Heart right ventricle (tissue), 16 donors: ENCODE data around the gene RASGEF1C. TPM values are rescaled to one million over a fixed set of nuclear protein-coding genes. Genes with fewer than 3 reads are reported as not detected.

Experiments
- ATAC-seq, 8 donors: fragments of 200-7000 bp; cut with Tn5 transposase; one replicate each; pipeline ENCODE4 v1.9.1; 2020; ENCODE audit warnings: mild to moderate bottlenecking in 8 of 8, moderate library complexity in 8 of 8, moderate number of reproducible peaks in 1 of 8
- DNase-seq, 2 donors: peaks; one replicate each; pipeline ENCODE4 v3.0.0-alpha.2; 2020
- H3K27ac ChIP-seq, 10 donors: fragments of 200-600 bp; sonication (generic) in 2 of 10; one replicate each; pipeline versions ENCODE4 v1.5.0 to v1.8.0; 2020 to 2022; ENCODE audit warnings: mild to moderate bottlenecking in 3 of 10
- H3K27me3 ChIP-seq, 7 donors: fragments of 200-600 bp; one replicate each; pipeline ENCODE4 v1.8.0; 2021 to 2022; ENCODE audit warnings: mild to moderate bottlenecking in 2 of 7
- H3K36me3 ChIP-seq, 9 donors: fragments of 200-600 bp; sonication (generic) in 1 of 9; one replicate each; pipeline versions ENCODE4 v1.5.0 to v1.8.0; 2020 to 2022; ENCODE audit warnings: mild to moderate bottlenecking in 2 of 9
- H3K4me1 ChIP-seq, 9 donors: fragments of 200-600 bp; sonication (generic) in 1 of 9; one replicate each; pipeline versions ENCODE4 v1.5.0 to v1.8.0; 2020 to 2022; ENCODE audit warnings: mild to moderate bottlenecking in 4 of 9
- H3K4me3 ChIP-seq, 10 donors: fragments of 200-600 bp; sonication (generic) in 2 of 10; one replicate each; pipeline versions ENCODE4 v1.5.0 to v1.8.0; 2020 to 2022; ENCODE audit warnings: mild to moderate bottlenecking in 7 of 10, moderate library complexity in 2 of 10
- H3K9me3 ChIP-seq, 11 donors: fragments of 200-600 bp in 10 of 11; sonication (generic) in 2 of 11; one replicate each; pipeline versions ENCODE4 v1.5.0 to v1.8.0; 2013 to 2022; ENCODE audit warnings: mild to moderate bottlenecking in 2 of 11, control low read depth in 1 of 11, moderate library complexity in 1 of 11
- WGBS, 2 donors: extraction: QIAGEN DNeasy Blood & Tissue Kit; methylation state at CpG; one replicate each; pipeline ENCODE4 v1.1.7; 2013; ENCODE audit warnings: inconsistent platforms in 1 of 2; 5-methylcytosine and 5-hydroxymethylcytosine counted together
- intact Hi-C, 10 donors: fragments of 100-400 bp; cut with DNase I; formaldehyde crosslinking; loops; one replicate each; pipeline versions ENCODE4 v1.11.1 to v1.14.2; 2022
- polyA plus RNA-seq, 2 donors: library from polyadenylated mRNA; stranded (reverse); fragments of 200-250 nt; gene quantifications; one replicate each; pipeline ENCODE4 v1.2.3, GENCODE V29; 2013
- total RNA-seq, 10 donors: library from RNA; stranded (reverse); fragmentation: NEBNext Ultra II Directional in 3 of 10; extraction: Animal tissue kit (Norgen Biotek cat#: 25700) in 3 of 10; gene quantifications; one replicate each; pipeline versions ENCODE4 v1.2.1 to v1.2.4, GENCODE V29; 2021 to 2023
- TF ChIP-seq, protein P1 (sequence below), 9 donors: fragments of 200-600 bp; sonication (generic) in 2 of 9; IDR thresholded peaks; one replicate each; pipeline versions ENCODE4 v1.5.0 to v1.8.0; 2021 to 2022; ENCODE audit warnings: antibody characterized with exemption in 9 of 9, mild to moderate bottlenecking in 5 of 9, moderate library complexity in 1 of 9
- donor health status: Arrhythmogenic right ventricular cardiomyopathy.
- donor health status: ischemic (EF 13 %, LVEDD 7.1; RV severe dilation, severe dysfunction).
- donor health status: healthy with polysubstance abuse.
- donor health status: DM: no; HTN: yes; CAD: no.
- donor health status: DM: no; HTN: no; CAD: no.
- donor health status: ischemic (EF 25% LVEDD 6.9; RV normal size, moderate dysfunction).
- donor health status: ischemic (EF 25% LVEDD 5.7; RV mildly dilated, moderate dysfunction).
- donor health status: healthy.
- donor health status: DM: yes; HTN: yes; CAD: no.
- donor health status: Ischemic cardiomyopathy.
- donor health status: ischemic (EF 35%, LVEDD 5.7; RV mildly dilated, moderate dysfunction).
- donor health status: nonischemic (EF 11% LVEDD 7.7; RV severe dilation, severe dysfunction).
- donor health status: DM: yes; HTN: yes; CAD: no.
- donor health status: PGD.
- donor health status: ischemic (EF 29% LVEDD 5.4; RV normal size, mild dysfunction).
- donor health status: nonischemic (EF 23%, LVEDD 6.1; RV moderate dilation, normal function).

The RASGEF1C gene
- total and polyA plus RNA-seq, 12 donors = 0.17 to 0.59 (median 0.26) TPM; not detected in 6

DNA sequence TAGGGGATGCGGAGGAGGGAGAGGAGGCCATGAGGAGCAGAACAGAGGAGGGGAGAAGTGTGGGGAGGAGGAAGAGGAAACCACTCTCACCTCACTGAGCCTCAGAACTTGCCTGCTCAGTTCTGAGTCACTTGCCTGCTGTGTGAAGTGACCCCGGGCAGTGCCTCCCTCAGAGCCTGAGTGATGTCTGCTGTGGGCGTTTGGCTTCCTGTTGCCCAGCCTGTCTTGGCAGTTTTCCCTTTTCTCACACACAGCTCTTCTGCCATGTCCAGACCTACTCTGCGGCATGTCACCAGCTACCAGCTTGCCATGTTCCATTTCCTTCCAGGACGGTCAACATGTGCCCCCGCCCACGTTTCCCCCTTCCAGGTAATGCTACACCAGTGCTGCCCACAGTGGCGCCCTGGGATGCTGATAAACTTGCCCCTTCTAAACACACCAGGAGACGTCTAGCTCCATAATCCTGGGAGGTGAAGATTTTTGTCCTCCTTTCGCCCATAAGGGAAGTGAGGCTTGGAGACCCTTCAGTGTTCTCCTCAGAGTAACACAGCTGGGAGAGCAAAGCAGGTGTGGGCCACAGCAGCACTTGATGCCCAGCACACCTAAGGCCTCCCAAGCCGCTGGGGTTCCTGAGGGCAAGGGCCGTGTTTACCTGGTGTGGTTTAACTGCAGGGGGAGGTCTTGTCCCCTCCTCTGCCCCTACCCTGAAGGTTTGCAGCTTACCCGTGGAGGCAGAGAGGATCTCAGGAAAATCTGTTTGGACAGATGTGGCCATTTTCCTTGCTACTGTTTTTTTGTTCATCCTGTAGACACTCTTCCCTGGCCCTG lies 73.7 kb downstream of the RASGEF1C start:
- Histone ChIP-seq H3K9me3 (no peaks in the 10 kb centered on the region), H3K36me3 (no peaks in the 10 kb centered on the region), H3K27ac (peak overlapping the region in 1 of 10 donors; percentile 14), H3K4me3 (no peak overlapping the region), H3K4me1 (peaks cover 0 to 5% (median 0%) of the 10 kb centered on the region in 9 donors), H3K27me3 (peaks cover 0 to 25% (median 13%) of the 10 kb centered on the region in 7 donors)
- TF ChIP-seq, protein P1, sequence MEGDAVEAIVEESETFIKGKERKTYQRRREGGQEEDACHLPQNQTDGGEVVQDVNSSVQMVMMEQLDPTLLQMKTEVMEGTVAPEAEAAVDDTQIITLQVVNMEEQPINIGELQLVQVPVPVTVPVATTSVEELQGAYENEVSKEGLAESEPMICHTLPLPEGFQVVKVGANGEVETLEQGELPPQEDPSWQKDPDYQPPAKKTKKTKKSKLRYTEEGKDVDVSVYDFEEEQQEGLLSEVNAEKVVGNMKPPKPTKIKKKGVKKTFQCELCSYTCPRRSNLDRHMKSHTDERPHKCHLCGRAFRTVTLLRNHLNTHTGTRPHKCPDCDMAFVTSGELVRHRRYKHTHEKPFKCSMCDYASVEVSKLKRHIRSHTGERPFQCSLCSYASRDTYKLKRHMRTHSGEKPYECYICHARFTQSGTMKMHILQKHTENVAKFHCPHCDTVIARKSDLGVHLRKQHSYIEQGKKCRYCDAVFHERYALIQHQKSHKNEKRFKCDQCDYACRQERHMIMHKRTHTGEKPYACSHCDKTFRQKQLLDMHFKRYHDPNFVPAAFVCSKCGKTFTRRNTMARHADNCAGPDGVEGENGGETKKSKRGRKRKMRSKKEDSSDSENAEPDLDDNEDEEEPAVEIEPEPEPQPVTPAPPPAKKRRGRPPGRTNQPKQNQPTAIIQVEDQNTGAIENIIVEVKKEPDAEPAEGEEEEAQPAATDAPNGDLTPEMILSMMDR (IDR thresholded peaks at IDR 0.05) = no peak
- DNase-seq (no peak), ATAC-seq (peak in 2 of 8 donors; percentile 34 to 35)
- intact Hi-C loops = loop anchor here in 2 of 10 donors (10.0 kb wide), 2 partner anchors 79 to 329 kb away; no protein-coding TSS in a partner anchor
- WGBS, 2 donors = 66 to 74% methylated on average over 13 of the region's 13 CpGs

DNA sequence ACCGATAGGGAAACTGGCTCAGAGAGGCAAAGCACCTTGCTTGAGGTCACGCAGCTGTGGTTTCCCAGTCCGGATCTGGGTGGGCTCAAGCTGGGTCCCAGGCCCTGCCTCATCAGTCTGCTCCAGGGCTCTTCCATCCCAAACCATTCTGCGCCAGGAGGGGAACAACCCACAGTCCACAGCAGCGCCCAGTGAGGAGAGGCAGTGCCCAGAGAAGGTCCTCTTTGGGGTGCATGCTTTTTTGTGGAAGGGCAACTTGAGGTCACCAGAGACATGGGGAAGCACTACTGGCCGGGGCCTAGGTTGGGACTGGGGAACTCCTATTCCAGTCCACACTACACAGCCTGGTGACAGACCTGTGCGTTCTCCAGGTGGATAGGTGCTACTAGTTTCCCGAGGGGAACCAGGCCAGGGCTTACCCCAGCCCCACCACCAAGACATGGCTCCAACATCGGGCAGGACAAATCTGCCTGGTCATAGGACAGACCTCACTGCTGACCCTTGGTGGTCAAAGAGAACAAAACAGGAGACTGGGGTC lies 75.0 kb downstream of the RASGEF1C start:
- WGBS, 2 donors = 90 to 91% methylated on average over 9 of the region's 9 CpGs
- no peak for ATAC-seq
- intact Hi-C loops = loop anchor here in 3 of 10 donors (5.0 to 10.0 kb wide), 3 partner anchors 81 to 338 kb away; no protein-coding TSS in a partner anchor
- Histone ChIP-seq H3K4me1 (peaks cover 0 to 5% (median 0%) of the 10 kb centered on the region in 9 donors), H3K4me3 (no peak overlapping the region), H3K27me3 (peaks cover 0 to 12% (median 5%) of the 10 kb centered on the region in 7 donors), H3K27ac (no peak overlapping the region), H3K36me3 (no peaks in the 10 kb centered on the region), H3K9me3 (no peaks in the 10 kb centered on the region)
- no peak for DNase-seq
- TF ChIP-seq, protein P1 (IDR thresholded peaks at IDR 0.05) = no peak

GRCh38 chr5:180133551-180133950 lies 75.5 kb downstream of the RASGEF1C start:
- TF ChIP-seq, protein P1 (IDR thresholded peaks at IDR 0.05) = no peak
- intact Hi-C loops = loop anchor here in 3 of 10 donors (5.0 to 10.0 kb wide), 3 partner anchors 81 to 339 kb away; no protein-coding TSS in a partner anchor
- ATAC-seq (no peak), DNase-seq (no peak)
- no peaks in the 10 kb centered on the region for H3K36me3 ChIP-seq
- H3K27ac ChIP-seq = no peak overlapping the region
- H3K4me1 ChIP-seq = peaks cover 0 to 5% (median 0%) of the 10 kb centered on the region in 9 donors
- no peaks in the 10 kb centered on the region for H3K9me3 ChIP-seq
- H3K27me3 ChIP-seq = peaks cover 0 to 8% (median under 1%) of the 10 kb centered on the region in 7 donors
- H3K4me3 ChIP-seq = no peak overlapping the region
- WGBS, 2 donors = 87 to 93% methylated on average over 4 of the region's 4 CpGs

- no peak for ATAC-seq
- DNase-seq = no peak
- Histone ChIP-seq H3K27me3 (peaks cover 0 to 8% (median 0%) of the 10 kb centered on the region in 7 donors), H3K36me3 (no peaks in the 10 kb centered on the region), H3K4me3 (no peak overlapping the region), H3K4me1 (peaks cover 0 to 5% (median 0%) of the 10 kb centered on the region in 9 donors), H3K27ac (no peak overlapping the region), H3K9me3 (no peaks in the 10 kb centered on the region)
- intact Hi-C loops = loop anchor here in 3 of 10 donors (5.0 to 10.0 kb wide), 3 partner anchors 82 to 339 kb away; no protein-coding TSS in a partner anchor
- WGBS, 2 donors = 66 to 77% methylated on average over 9 of the region's 9 CpGs
- TF ChIP-seq, protein P1 (IDR thresholded peaks at IDR 0.05) = no peak
Observed at GRCh38 chr5:180133060-180133459, 76.0 kb downstream of the RASGEF1C start.
